Spinal cord (tissue), 10 donors: ENCODE data around the gene JPH2. TPM values are rescaled to one million over a fixed set of nuclear protein-coding genes. Genes with fewer than 3 reads are reported as not detected.

Experiments
- DNase-seq, 6 donors: peaks; one replicate each; pipeline versions ENCODE4 v3.0.0 to v3.0.0-alpha.2; 2013 to 2015; ENCODE audit warnings: low spot score in 6 of 6, low read depth in 4 of 6
- H3K27ac ChIP-seq: one replicate; pipeline ENCODE4 v1.5.1; 2013; ENCODE audit warnings: low read depth, low read length, control low read depth
- H3K27me3 ChIP-seq: one replicate; pipeline ENCODE4 v1.6.1; 2013; ENCODE audit warnings: low read length; ENCODE audit not compliant: control insufficient read depth, insufficient read depth
- H3K36me3 ChIP-seq: one replicate; pipeline ENCODE4 v1.6.1; 2013; ENCODE audit warnings: low read length; ENCODE audit not compliant: control insufficient read depth, insufficient read depth
- H3K4me1 ChIP-seq: one replicate; pipeline ENCODE4 v1.6.1; 2013; ENCODE audit warnings: low read length; ENCODE audit not compliant: control insufficient read depth, insufficient read depth
- H3K4me3 ChIP-seq: one replicate; pipeline ENCODE4 v1.5.1; 2013; ENCODE audit warnings: low read depth, low read length, control low read depth
- H3K9me3 ChIP-seq: one replicate; pipeline ENCODE4 v1.6.1; 2013; ENCODE audit warnings: low read length; ENCODE audit not compliant: control insufficient read depth, insufficient read depth
- WGBS: methylation state at CpG from one replicate; pipeline ENCODE4 v1.1.5; 2013; ENCODE audit warnings: missing lambda C conversion rate; ENCODE audit not compliant: insufficient coverage; 5-methylcytosine and 5-hydroxymethylcytosine counted together
- polyA plus RNA-seq, 2 donors: library from polyadenylated mRNA; unstranded; fragments of 120-200 nt; gene quantifications; one replicate each; pipeline ENCODE4 v1.2.1, GENCODE V29; 2013; ENCODE audit not compliant: insufficient read length in 2 of 2
- total RNA-seq, 2 donors: library from RNA; depleted of rRNA in 1 of 2; stranded (reverse); fragments of 120-200 nt in 1 of 2; fragments of >200 nt in 1 of 2; gene quantifications; one replicate each; pipeline versions ENCODE4 v1.2.3 to v1.2.4, GENCODE V29; 2013 to 2014
- donor health status: healthy.

The JPH2 gene
- total and polyA plus RNA-seq, 4 donors, result 1.4 to 2.5 (median 1.6) TPM

GRCh38 chr20:44085616-44086434 is 101.2 kb downstream of the JPH2 start:
- Histone ChIP-seq H3K4me1 (peaks cover 17% of the 10 kb centered on the region), H3K9me3 (no peaks in the 10 kb centered on the region), H3K27me3 (no peaks in the 10 kb centered on the region), H3K4me3 (no peak overlapping the region), H3K27ac (no peak overlapping the region), H3K36me3 (no peaks in the 10 kb centered on the region)
- 80% methylated on average over 16 of the region's 17 CpGs for WGBS
- DNase-seq, result no peak

DNA sequence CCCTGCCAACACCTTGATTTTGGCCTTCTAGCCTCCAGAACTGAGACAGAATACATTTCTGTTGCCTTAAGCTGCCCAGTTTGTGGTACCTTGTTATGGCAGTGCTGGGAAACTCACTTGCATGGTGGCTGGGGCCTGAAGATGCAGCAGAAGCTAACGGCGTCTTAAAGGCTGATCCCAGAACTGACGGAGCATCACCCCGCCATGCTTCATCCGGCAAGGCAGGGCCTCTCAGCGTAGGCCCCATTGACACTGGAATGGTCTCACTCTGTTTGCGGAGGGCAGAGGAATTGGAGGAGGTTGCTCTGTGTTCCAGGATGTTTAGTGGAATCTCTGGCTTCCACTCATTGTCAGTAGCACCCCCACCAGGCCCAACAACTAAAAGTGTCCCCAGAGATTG is 102.1 kb downstream of the JPH2 start:
- no peaks in the 10 kb centered on the region for H3K27me3 ChIP-seq
- H3K9me3 ChIP-seq, result no peaks in the 10 kb centered on the region
- peaks cover 20% of the 10 kb centered on the region for H3K4me1 ChIP-seq
- no peak for DNase-seq
- H3K4me3 ChIP-seq, result no peak overlapping the region
- H3K36me3 ChIP-seq, result no peaks in the 10 kb centered on the region
- 93% methylated on average over 6 of the region's 7 CpGs for WGBS
- H3K27ac ChIP-seq, result no peak overlapping the region

DNA sequence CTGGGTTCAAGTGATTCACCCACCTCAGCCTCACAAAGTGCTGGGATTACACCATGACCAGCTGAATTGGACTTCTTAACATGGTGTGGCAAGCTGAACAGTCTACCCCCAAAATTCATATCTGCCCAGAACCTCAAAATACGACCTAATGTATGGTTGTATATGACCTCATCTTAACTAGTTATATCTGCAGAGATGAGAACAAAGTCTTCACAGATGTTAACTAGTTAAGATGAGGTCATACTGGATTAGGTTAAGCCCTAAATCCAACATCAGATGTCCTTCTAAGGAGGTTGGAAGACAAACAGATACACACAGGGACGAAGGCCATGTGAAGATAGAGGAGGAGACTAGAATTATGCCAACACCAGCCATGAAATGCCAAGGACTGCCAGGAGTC is 102.5 kb downstream of the JPH2 start:
- Histone ChIP-seq H3K4me1 (peaks cover 22% of the 10 kb centered on the region), H3K36me3 (no peaks in the 10 kb centered on the region), H3K9me3 (no peaks in the 10 kb centered on the region), H3K27ac (no peak overlapping the region), H3K4me3 (no peak overlapping the region), H3K27me3 (no peaks in the 10 kb centered on the region)
- WGBS, result no CpG with 5 or more reads among the region's 2 CpGs
- DNase-seq, result no peak

- H3K27ac ChIP-seq, result no peak overlapping the region
- DNase-seq, result no peak
- H3K9me3 ChIP-seq, result no peaks in the 10 kb centered on the region
- no peak overlapping the region for H3K4me3 ChIP-seq
- no peaks in the 10 kb centered on the region for H3K36me3 ChIP-seq
- H3K4me1 ChIP-seq, result peaks cover 22% of the 10 kb centered on the region
- WGBS, result 86% methylated on average over 8 of the region's 10 CpGs
- no peaks in the 10 kb centered on the region for H3K27me3 ChIP-seq
Measured at GRCh38 chr20:44083220-44083933, 103.6 kb downstream of the JPH2 start.

DNA sequence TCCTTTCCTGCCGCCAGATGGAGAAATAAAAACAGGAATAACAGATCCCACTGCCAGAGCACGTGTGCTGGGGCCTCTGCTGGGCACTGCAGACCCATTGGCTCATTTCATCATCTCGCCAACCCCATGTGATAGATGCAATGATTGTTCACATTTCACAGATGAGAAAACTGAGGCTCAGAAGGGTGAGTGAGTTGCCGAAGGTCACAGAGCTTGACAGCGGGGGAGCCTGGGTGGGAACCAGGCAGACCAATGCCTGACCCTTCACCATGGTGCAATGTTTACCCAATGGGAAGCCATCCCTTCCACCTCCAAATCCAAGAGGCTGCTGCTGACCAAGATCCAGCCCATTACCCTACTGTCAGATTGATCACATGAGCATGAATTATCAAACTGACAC is 105.1 kb downstream of the JPH2 start:
- Histone ChIP-seq H3K27ac (no peak overlapping the region), H3K4me3 (no peak overlapping the region)
- 85% methylated on average over 5 of the region's 5 CpGs for WGBS

GRCh38 chr20:44081476-44081875 is 105.5 kb downstream of the JPH2 start:
- peaks cover 10% of the 10 kb centered on the region for H3K4me1 ChIP-seq
- no peaks in the 10 kb centered on the region for H3K36me3 ChIP-seq
- no peaks in the 10 kb centered on the region for H3K9me3 ChIP-seq
- WGBS, result 65% methylated on average over 4 of the region's 4 CpGs
- H3K4me3 ChIP-seq, result no peak overlapping the region
- H3K27ac ChIP-seq, result no peak overlapping the region
- no peaks in the 10 kb centered on the region for H3K27me3 ChIP-seq
- no peak for DNase-seq

More for the DNA sequence above, 105.1 kb downstream of the JPH2 start:
- Histone ChIP-seq H3K9me3 (no peaks in the 10 kb centered on the region), H3K4me1 (peaks cover 13% of the 10 kb centered on the region), H3K36me3 (no peaks in the 10 kb centered on the region), H3K27me3 (no peaks in the 10 kb centered on the region)
- no peak for DNase-seq

DNA sequence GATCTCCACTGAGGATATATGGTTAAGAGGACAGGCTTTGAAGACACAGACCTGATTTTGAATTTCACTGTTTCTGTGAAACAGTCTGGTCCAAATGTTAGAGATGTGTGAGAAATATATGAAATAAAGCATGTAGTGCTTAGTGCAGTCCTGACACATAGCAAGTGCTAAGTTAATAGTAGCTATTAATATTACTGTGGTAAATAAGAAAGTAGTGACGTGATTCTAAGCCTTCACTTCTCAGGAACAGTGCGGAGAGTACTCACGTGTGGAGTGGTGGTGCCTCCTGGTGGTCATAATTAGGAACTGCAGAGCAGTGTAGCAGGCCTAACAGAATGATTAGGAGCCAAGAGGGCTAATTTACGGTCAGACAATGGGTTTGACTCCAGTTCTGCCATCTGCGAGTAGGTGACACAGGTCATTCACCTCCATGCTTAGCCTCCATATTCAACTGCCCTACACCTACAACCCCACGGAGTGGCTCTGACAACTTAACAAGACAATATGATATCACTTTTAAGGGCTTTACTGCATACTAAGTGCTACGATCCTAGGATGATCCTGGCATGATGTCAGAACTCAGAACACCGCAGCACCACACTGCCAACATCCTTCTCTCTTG is 106.2 kb downstream of the JPH2 start:
- H3K27ac ChIP-seq, result no peak overlapping the region
- peak; percentile 57 to 94 (median 71) for DNase-seq
- H3K27me3 ChIP-seq, result no peaks in the 10 kb centered on the region
- 8% methylated on average over 7 of the region's 8 CpGs for WGBS
- no peak overlapping the region for H3K4me3 ChIP-seq
- H3K9me3 ChIP-seq, result no peaks in the 10 kb centered on the region
- no peaks in the 10 kb centered on the region for H3K36me3 ChIP-seq
- peaks cover 10% of the 10 kb centered on the region for H3K4me1 ChIP-seq

GRCh38 chr20:44080064-44080463 is 106.9 kb downstream of the JPH2 start:
- no peak overlapping the region for H3K4me3 ChIP-seq
- no peaks in the 10 kb centered on the region for H3K9me3 ChIP-seq
- no peaks in the 10 kb centered on the region for H3K27me3 ChIP-seq
- peaks cover 16% of the 10 kb centered on the region for H3K4me1 ChIP-seq
- H3K27ac ChIP-seq, result no peak overlapping the region
- WGBS, result 90% methylated on average over 5 of the region's 10 CpGs
- no peak for DNase-seq
- no peaks in the 10 kb centered on the region for H3K36me3 ChIP-seq

DNA sequence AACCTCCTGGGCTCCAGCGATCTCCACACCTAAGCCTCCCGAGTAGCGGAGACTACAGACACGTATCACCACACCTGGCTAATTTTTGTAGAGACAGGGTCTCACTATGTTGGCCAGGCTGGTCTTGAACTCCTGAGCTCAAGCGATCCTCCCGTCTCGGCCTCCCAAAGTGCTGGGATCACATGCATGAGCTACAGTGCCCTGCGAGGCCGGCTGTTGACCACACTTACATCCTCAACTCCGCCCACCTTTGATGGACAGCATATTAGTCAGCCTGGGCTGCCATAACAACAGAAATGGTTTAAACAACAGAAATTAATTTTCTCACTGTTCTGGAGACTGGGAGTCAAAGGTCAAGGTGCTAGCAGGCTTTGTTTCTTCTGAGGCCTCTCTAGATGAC is 107.7 kb downstream of the JPH2 start:
- Histone ChIP-seq H3K27me3 (no peaks in the 10 kb centered on the region), H3K27ac (no peak overlapping the region), H3K9me3 (no peaks in the 10 kb centered on the region), H3K4me1 (peaks cover 23% of the 10 kb centered on the region), H3K4me3 (no peak overlapping the region), H3K36me3 (no peaks in the 10 kb centered on the region)
- DNase-seq, result no peak
- 97% methylated on average over 9 of the region's 10 CpGs for WGBS
